ENCODE measurements around the gene GDPD4.

GDPD4 gene

GRCh38 chr11:77188633-77189491 is 112.6 kb downstream of the GDPD4 start:
- TF ChIP-seq, protein P1, sequence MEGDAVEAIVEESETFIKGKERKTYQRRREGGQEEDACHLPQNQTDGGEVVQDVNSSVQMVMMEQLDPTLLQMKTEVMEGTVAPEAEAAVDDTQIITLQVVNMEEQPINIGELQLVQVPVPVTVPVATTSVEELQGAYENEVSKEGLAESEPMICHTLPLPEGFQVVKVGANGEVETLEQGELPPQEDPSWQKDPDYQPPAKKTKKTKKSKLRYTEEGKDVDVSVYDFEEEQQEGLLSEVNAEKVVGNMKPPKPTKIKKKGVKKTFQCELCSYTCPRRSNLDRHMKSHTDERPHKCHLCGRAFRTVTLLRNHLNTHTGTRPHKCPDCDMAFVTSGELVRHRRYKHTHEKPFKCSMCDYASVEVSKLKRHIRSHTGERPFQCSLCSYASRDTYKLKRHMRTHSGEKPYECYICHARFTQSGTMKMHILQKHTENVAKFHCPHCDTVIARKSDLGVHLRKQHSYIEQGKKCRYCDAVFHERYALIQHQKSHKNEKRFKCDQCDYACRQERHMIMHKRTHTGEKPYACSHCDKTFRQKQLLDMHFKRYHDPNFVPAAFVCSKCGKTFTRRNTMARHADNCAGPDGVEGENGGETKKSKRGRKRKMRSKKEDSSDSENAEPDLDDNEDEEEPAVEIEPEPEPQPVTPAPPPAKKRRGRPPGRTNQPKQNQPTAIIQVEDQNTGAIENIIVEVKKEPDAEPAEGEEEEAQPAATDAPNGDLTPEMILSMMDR (conservative IDR thresholded peaks at IDR 0.05; ENCODE audit: control insufficient read depth, insufficient read depth, low read depth, low read length): no peak

DNA sequence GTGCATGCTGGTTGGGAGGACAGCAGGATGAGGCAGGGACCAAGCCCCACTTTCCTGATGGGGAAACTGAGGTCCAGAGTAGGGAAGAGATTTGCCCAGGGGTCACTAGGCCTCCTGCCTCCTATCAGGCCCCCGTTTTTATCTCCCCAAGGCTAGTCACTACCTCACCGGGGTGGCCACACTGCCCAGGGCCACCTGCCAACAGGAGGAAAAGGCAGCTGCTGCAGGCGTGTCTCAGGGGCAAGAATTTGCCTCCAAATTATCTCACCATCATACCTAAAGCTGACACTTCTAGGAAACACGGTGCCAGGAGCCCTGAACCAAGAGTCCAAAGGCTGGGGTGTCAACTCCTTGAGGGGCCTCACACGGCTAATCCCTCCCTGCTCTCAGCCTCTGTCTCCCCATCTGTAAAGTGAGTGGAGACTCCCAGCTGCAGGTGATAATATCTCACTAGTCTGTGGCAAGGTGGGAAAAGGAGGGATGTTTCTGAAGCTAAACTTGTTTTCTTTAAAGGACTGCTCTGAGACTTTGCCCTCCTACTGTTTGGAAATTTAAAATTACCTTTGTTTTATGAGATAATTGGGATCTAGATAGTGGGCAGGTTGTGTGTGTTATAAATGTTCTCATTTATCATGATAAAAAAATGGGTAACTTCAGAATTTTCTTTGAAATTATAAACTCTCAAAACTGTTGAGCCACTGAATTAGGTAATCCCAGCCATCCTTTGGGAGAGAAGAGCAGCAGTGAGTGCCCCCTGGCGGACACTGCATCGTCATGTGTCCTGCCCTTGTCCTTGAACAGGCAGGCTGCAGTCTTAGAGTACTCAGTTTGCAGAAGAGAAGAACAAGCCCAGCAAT is 113.5 kb downstream of the GDPD4 start:
- no peak overlapping the region for H3K4me3 ChIP-seq (ENCODE audit: control insufficient read depth, low read depth, low read length)
- TF ChIP-seq, protein P1 (conservative IDR thresholded peaks at IDR 0.05; ENCODE audit: control insufficient read depth, insufficient read depth, low read depth, low read length): peak; percentile 93
- peak; percentile 76 for DNase-seq (ENCODE audit: low read depth)

More at GRCh38 chr11:77188633-77189491, 112.6 kb downstream of the GDPD4 start:
- no peak for DNase-seq (ENCODE audit: low read depth)
- H3K4me3 ChIP-seq (ENCODE audit: control insufficient read depth, low read depth, low read length): no peak overlapping the region

- no peak for DNase-seq (ENCODE audit: low read depth)
- TF ChIP-seq, protein P1 (conservative IDR thresholded peaks at IDR 0.05; ENCODE audit: control insufficient read depth, insufficient read depth, low read depth, low read length): no peak
- H3K4me3 ChIP-seq (ENCODE audit: control insufficient read depth, low read depth, low read length): no peak overlapping the region
These were observed 114.3 kb downstream of the GDPD4 start for GRCh38 chr11:77187111-77187750.

DNA sequence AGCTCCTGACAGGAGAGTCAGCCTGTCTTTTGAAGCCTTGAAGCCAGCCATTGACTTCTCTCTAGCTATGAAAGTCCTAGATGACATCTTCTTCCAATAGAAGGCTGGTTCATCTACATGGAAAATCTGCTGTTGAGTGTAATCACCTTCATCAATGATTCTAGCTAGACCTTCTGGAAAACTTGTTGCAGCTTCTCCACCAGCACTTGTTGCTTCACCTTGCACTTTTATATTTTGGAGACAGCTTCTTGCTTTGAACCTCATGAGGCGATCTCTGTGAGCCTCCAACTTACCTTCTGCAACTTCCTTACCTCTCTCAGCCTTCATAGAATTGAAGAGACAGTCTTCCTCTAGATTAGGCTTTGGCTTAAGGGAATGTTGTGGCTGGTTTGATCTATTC is 115.2 kb downstream of the GDPD4 start:
- DNase-seq (ENCODE audit: low read depth): no peak
- no peak overlapping the region for H3K4me3 ChIP-seq (ENCODE audit: control insufficient read depth, low read depth, low read length)
- TF ChIP-seq, protein P1 (conservative IDR thresholded peaks at IDR 0.05; ENCODE audit: control insufficient read depth, insufficient read depth, low read depth, low read length): no peak

DNA sequence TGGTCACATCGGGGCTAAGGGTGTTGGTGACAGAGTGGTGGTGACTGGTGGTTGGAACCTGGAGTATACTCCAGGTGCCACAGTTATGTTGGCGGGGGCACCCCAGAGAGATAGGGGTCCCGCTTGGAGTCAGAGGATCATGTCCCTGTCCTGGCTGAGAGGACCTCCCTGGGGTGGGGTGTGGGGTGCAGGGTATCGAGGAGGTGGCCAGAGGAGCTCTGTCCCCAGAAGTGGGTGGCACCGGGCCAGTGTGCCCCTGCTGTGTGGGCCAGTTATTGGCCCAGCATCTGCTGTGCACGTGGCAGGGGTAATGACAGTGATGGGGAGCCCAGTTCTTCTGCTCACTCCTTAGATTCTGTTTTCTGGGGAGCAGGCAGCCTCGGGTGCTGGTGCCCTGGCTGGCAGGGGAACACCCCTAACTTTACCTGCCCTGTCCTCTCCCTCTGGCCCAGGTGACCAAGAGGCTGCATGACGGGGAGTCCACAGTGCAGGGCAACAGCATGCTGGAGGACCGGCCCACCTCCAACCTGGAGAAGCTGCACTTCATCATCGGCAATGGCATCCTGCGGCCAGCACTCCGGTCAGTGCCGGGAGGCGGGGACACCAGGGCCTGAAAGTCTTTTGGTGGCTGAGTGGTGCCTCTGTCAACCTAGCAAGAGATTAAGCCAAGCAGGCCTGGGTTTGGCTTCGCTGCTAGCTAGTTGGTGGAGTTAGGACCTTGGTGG is 117.2 kb downstream of the GDPD4 start:
- TF ChIP-seq, protein P1 (conservative IDR thresholded peaks at IDR 0.05; ENCODE audit: control insufficient read depth, insufficient read depth, low read depth, low read length): no peak
- no peak for DNase-seq (ENCODE audit: low read depth)
- H3K4me3 ChIP-seq (ENCODE audit: control insufficient read depth, low read depth, low read length): no peak overlapping the region

All from fibroblast of mammary gland (primary cell).